GM18868 (cell line): Measurements from ENCODE around the gene HDAC8.
"Not testable (repeated sequence)": the region's sequence is repeated elsewhere in the genome, so short reads cannot be mapped to it uniquely, and the experiment has no call there.

Source experiments
- ATAC-seq: cut with Tn5 transposase; IDR thresholded peaks from one replicate; pipeline ENCODE4 v1.9.1; 2021; ENCODE audit warnings: mild to moderate bottlenecking, moderate library complexity; ENCODE audit not compliant: unreplicated experiment

Gene HDAC8

GRCh38 chrX:72466493-72466892, 106.2 kb downstream of the HDAC8 start:
- ATAC-seq, result no peak

- no peak for ATAC-seq
These were observed 106.8 kb downstream of the HDAC8 start for GRCh38 chrX:72465889-72466288.

- ATAC-seq, result no peak
These were observed 110.9 kb downstream of the HDAC8 start for GRCh38 chrX:72461766-72462165.

- ATAC-seq, result no peak
These were observed 111.4 kb downstream of the HDAC8 start for GRCh38 chrX:72461288-72461687.

GRCh38 chrX:72460715-72461114, 111.9 kb downstream of the HDAC8 start:
- no peak for ATAC-seq

- ATAC-seq, result not testable (repeated sequence)
These were observed 123.6 kb downstream of the HDAC8 start for GRCh38 chrX:72449034-72449433.

GRCh38 chrX:72440764-72441163, 131.9 kb downstream of the HDAC8 start:
- ATAC-seq, result not testable (repeated sequence)

GRCh38 chrX:72436010-72436409, 136.6 kb downstream of the HDAC8 start:
- ATAC-seq, result no peak

GRCh38 chrX:72430405-72430968, 142.2 kb downstream of the HDAC8 start:
- no peak for ATAC-seq

GRCh38 chrX:72421797-72422196, 150.8 kb downstream of the HDAC8 start:
- ATAC-seq, result no peak

- no peak for ATAC-seq
These were observed 162.7 kb downstream of the HDAC8 start for GRCh38 chrX:72409993-72410392.

- peak; percentile 78 for ATAC-seq
These were observed 163.8 kb downstream of the HDAC8 start for GRCh38 chrX:72408885-72409284.

GRCh38 chrX:72405136-72405535, 167.5 kb downstream of the HDAC8 start:
- not testable (repeated sequence) for ATAC-seq

GRCh38 chrX:72402614-72403013, 170.0 kb downstream of the HDAC8 start:
- no peak for ATAC-seq

- ATAC-seq, result no peak
These were observed 172.8 kb downstream of the HDAC8 start for GRCh38 chrX:72399816-72400215.

GRCh38 chrX:72396117-72396516, 176.5 kb downstream of the HDAC8 start:
- ATAC-seq, result no peak

- no peak for ATAC-seq
These were observed 177.4 kb downstream of the HDAC8 start for GRCh38 chrX:72395237-72395636.

- ATAC-seq, result no peak
These were observed 178.0 kb downstream of the HDAC8 start for GRCh38 chrX:72394518-72395170.

- ATAC-seq, result no peak
These were observed 178.7 kb downstream of the HDAC8 start for GRCh38 chrX:72393836-72394517.

GRCh38 chrX:72392816-72393800, 179.5 kb downstream of the HDAC8 start:
- no peak for ATAC-seq

- no peak for ATAC-seq
These were observed 180.6 kb downstream of the HDAC8 start for GRCh38 chrX:72392042-72392441.
